Measurements from ENCODE around the gene KRT83. TPM values are rescaled to one million over a fixed set of nuclear protein-coding genes. Genes with fewer than 3 reads are reported as not detected.

Gene KRT83
- total RNA-seq, 1 donor = not detected

DNA sequence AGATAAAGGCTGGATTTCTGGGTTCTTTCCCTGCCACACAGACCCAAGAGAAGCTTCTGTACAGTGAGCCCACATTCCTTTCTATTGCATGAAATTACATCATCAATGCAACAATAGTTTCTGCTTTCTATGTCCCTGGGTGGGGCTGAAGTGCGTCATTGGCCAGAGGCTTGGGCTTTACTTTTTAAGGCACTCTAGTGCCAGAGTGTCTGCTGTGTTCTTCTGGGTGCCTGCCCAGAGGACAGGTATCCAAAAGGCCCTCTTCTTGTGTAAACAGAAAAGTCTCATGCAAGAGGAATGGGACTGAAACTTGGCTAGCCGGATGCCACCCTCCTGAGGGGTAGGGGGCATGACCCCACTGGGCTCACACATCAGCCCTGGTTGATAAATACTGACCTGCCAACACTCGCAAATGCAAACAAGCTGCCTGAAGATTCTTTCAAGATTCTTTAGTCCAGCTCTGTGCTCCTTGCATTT, 40.8 kb downstream of the KRT83 start:
- Histone ChIP-seq H3K9me3 (ENCODE audit: low read depth, low read length) (no peaks in the 10 kb centered on the region), H3K4me1 (ENCODE audit: insufficient read depth, low read length) (peaks cover 22% of the 10 kb centered on the region), H3K4me3 (ENCODE audit: low read length) (no peak overlapping the region), H3K27me3 (ENCODE audit: insufficient read depth, low read length) (peaks cover 5% of the 10 kb centered on the region)

GRCh38 chr12:52279422-52280318, 41.5 kb downstream of the KRT83 start:
- H3K9me3 ChIP-seq (ENCODE audit: low read depth, low read length) = no peaks in the 10 kb centered on the region
- H3K27me3 ChIP-seq (ENCODE audit: insufficient read depth, low read length) = peaks cover 6% of the 10 kb centered on the region
- no peak overlapping the region for H3K4me3 ChIP-seq (ENCODE audit: low read length)
- H3K4me1 ChIP-seq (ENCODE audit: insufficient read depth, low read length) = peaks cover 22% of the 10 kb centered on the region

DNA sequence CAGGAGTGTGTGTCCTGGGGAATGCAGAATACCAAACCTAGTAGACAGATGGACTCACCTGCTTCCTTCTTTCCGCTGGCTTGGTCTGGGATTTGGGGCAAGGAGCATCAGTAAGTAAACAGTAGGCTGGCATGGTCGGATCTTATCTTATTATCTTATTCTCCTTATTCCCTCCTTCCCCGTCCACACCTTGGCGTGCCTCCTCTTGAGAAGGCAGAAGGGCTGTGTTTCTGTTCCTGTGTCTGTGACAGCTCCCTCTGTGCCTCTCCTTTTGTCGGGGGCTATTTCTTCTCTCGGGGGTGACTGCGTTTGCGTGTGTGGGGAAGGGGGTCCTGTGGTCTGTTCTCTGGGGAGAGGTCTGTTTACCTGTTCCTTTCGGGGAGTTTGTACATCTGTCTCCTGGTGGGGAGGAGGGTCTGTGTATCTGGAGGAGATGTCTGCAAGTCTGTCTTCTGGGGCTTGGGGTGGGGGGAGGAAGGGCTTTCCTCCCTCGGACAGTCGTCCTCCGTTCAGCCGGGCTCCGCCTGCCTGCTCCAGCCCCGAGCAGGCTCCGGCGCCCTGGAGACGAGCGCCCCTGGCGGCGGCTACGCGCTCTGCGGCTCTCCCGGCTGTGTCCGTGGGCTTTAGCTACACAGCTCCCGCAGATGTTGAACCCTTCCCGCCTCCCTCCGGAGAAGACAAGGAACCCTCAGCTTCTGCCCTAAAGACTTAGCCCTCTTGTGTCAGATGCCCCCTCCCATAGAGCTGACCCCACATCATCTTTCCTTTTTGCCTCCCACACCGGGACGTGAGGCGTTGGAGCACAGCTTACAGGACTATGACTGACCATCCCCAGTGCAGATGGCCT, 42.4 kb downstream of the KRT83 start:
- Histone ChIP-seq H3K4me1 (ENCODE audit: insufficient read depth, low read length) (peaks cover 22% of the 10 kb centered on the region), H3K9me3 (ENCODE audit: low read depth, low read length) (no peaks in the 10 kb centered on the region), H3K27me3 (ENCODE audit: insufficient read depth, low read length) (peaks cover 6% of the 10 kb centered on the region), H3K4me3 (ENCODE audit: low read length) (no peak overlapping the region)

GRCh38 chr12:52277486-52278245, 43.5 kb downstream of the KRT83 start:
- H3K4me1 ChIP-seq (ENCODE audit: insufficient read depth, low read length) = peaks cover 22% of the 10 kb centered on the region
- H3K4me3 ChIP-seq (ENCODE audit: low read length) = no peak overlapping the region
- H3K9me3 ChIP-seq (ENCODE audit: low read depth, low read length) = no peaks in the 10 kb centered on the region
- peaks cover 8% of the 10 kb centered on the region for H3K27me3 ChIP-seq (ENCODE audit: insufficient read depth, low read length)

DNA sequence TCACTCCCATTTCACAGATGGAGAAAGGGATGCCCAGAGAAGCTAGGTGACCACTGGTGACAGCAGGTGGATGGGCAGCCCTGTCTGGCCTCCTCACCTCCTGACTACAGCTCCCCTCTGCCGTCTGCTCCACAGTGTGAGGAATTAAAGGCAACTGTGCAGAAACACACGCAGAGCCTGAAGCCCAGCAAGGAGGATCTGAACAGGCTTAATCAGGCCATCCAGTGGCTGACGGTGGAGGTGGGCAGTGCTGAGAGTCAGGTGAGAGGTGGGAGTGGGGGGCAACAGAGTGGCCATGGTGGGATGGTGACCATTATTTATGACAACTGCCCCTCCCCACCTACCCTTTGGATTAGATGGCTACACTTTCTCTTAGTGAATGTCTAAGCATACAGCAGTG, 45.5 kb downstream of the KRT83 start:
- H3K4me1 ChIP-seq (ENCODE audit: insufficient read depth, low read length) = peaks cover 23% of the 10 kb centered on the region
- H3K9me3 ChIP-seq (ENCODE audit: low read depth, low read length) = no peaks in the 10 kb centered on the region
- peaks cover 10% of the 10 kb centered on the region for H3K27me3 ChIP-seq (ENCODE audit: insufficient read depth, low read length)
- H3K4me3 ChIP-seq (ENCODE audit: low read length) = no peak overlapping the region

GRCh38 chr12:52274521-52275120, 46.6 kb downstream of the KRT83 start, which contains the start of gene KRT86:
TSS of gene KRT86 (plus strand) at chr12:52274645. CDS start at chr12:52301917, 27,272 bp downstream.
- Histone ChIP-seq H3K27me3 (ENCODE audit: insufficient read depth, low read length) (peaks cover 10% of the 10 kb centered on the region), H3K9me3 (ENCODE audit: low read depth, low read length) (no peaks in the 10 kb centered on the region), H3K4me3 (ENCODE audit: low read length) (no peak within 1 kb of the TSS), H3K4me1 (ENCODE audit: insufficient read depth, low read length) (peaks cover 14% of the 10 kb centered on the region)

GRCh38 chr12:52271158-52271557, 50.0 kb downstream of the KRT83 start:
- Histone ChIP-seq H3K27me3 (ENCODE audit: insufficient read depth, low read length) (peaks cover 6% of the 10 kb centered on the region), H3K4me3 (ENCODE audit: low read length) (no peak overlapping the region), H3K9me3 (ENCODE audit: low read depth, low read length) (no peaks in the 10 kb centered on the region), H3K4me1 (ENCODE audit: insufficient read depth, low read length) (peaks cover 5% of the 10 kb centered on the region)

DNA sequence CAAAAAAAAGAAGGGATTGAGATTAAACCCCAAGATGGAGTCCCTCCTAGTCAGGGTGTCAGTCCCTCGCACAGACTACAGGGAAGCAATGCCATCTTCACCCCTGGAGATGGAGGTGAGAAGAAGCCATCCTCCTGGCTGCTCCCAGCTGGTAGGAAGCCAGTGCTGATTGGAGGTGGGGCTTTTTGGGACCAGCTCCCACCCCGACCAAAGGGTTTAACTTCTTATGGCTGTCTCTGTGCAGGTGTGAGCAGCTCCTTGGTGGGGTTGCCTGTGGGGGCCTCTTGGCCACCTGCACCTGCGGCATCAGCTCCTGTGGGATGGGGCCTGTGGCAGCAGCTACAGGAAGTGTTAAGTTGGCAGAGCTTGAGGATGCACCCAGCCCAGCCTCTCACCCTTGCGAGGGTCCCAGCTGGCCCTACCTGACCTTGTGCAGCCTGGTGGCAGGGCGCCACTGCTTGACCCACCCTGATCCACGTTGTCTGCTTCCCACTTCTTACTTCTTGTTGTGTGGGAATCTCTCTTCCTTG, 50.6 kb downstream of the KRT83 start:
- Histone ChIP-seq H3K4me1 (ENCODE audit: insufficient read depth, low read length) (peaks cover 5% of the 10 kb centered on the region), H3K4me3 (ENCODE audit: low read length) (no peak overlapping the region), H3K27me3 (ENCODE audit: insufficient read depth, low read length) (peaks cover 6% of the 10 kb centered on the region), H3K9me3 (ENCODE audit: low read depth, low read length) (no peaks in the 10 kb centered on the region)

GRCh38 chr12:52268212-52268611, 53.0 kb downstream of the KRT83 start:
- H3K4me1 ChIP-seq (ENCODE audit: insufficient read depth, low read length) = peaks cover 5% of the 10 kb centered on the region
- H3K9me3 ChIP-seq (ENCODE audit: low read depth, low read length) = no peaks in the 10 kb centered on the region
- no peak overlapping the region for H3K4me3 ChIP-seq (ENCODE audit: low read length)
- peaks cover 8% of the 10 kb centered on the region for H3K27me3 ChIP-seq (ENCODE audit: insufficient read depth, low read length)

DNA sequence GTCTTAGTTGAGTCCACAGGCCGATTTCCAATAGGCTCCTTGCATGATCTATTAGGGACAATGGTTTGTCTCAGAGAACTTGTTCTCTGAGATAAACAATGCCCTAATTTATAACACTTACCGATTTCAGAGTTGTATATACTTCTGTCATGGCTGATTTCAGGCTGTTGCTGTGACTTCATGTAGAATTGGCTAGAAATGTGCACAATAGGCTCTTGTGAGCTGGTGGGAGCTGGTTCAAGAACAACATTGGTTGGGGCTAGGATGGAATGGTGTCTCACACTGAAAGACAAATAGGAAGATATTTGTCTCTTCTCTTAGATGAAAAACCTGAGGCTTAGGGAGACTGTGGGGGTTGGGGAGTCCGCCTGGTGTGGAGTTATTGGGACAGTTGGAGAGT, 53.5 kb downstream of the KRT83 start:
- peaks cover 5% of the 10 kb centered on the region for H3K4me1 ChIP-seq (ENCODE audit: insufficient read depth, low read length)
- H3K9me3 ChIP-seq (ENCODE audit: low read depth, low read length) = no peaks in the 10 kb centered on the region
- peaks cover 6% of the 10 kb centered on the region for H3K27me3 ChIP-seq (ENCODE audit: insufficient read depth, low read length)
- no peak overlapping the region for H3K4me3 ChIP-seq (ENCODE audit: low read length)

DNA sequence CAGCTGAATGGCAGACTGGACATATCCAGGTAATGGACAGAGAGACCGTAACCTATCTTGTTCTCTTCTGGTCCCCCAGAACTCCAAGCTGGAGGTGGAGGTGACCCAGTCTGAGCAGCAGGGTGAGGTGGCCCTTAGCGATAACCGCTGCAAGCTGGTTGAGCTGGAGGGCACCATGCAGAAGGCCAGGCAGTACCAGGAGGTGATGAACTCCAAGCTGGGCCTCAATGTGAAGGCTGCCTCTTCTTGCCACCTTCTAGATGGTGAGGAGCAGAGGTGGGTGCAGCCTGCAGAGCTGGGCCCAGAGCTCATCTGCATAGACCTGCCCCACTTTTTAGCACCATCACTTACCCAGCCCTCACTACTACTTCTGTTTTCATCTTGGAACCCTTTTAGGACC, 53.9 kb downstream of the KRT83 start:
- H3K27me3 ChIP-seq (ENCODE audit: insufficient read depth, low read length) = peaks cover 4% of the 10 kb centered on the region
- no peak overlapping the region for H3K4me3 ChIP-seq (ENCODE audit: low read length)
- H3K4me1 ChIP-seq (ENCODE audit: insufficient read depth, low read length) = peaks cover 5% of the 10 kb centered on the region
- H3K9me3 ChIP-seq (ENCODE audit: low read depth, low read length) = no peaks in the 10 kb centered on the region

- no peaks in the 10 kb centered on the region for H3K9me3 ChIP-seq (ENCODE audit: low read depth, low read length)
- H3K4me3 ChIP-seq (ENCODE audit: low read length) = no peak overlapping the region
- peaks cover 5% of the 10 kb centered on the region for H3K4me1 ChIP-seq (ENCODE audit: insufficient read depth, low read length)
- H3K27me3 ChIP-seq (ENCODE audit: insufficient read depth, low read length) = peaks cover 7% of the 10 kb centered on the region
Measured at GRCh38 chr12:52266514-52266913, 54.7 kb downstream of the KRT83 start.

DNA sequence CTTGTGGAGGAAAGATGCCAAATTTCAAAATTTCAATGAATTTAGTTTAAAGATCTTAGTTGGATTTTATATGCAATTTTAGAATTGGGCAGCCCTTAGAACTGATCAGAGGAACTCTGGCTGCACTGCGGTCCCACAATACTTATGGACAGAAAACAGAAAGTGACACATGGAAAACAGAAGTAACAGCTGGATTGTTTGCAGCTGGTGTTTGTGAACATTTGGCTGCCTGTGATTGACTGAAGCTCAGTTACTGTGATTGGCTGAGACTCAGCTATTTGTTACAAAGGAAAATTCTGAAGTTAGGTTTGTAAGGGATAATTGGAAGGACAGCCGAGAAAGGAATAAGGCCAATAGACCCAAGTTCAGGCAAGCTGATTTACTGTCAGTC, 56.8 kb downstream of the KRT83 start:
- Histone ChIP-seq H3K9me3 (ENCODE audit: low read depth, low read length) (no peaks in the 10 kb centered on the region), H3K4me3 (ENCODE audit: low read length) (no peak overlapping the region), H3K27me3 (ENCODE audit: insufficient read depth, low read length) (peaks cover 25% of the 10 kb centered on the region), H3K4me1 (ENCODE audit: insufficient read depth, low read length) (peaks cover 10% of the 10 kb centered on the region)

Data from mononuclear cell (primary cell).